Nephron progenitor cell (in vitro differentiated cells): ENCODE measurements around the gene TUBB4B.

Experiments used
- DNase-seq: peaks from one replicate; pipeline ENCODE4 v3.0.0; 2021
- H3K27ac Mint-ChIP-seq: 2 replicates; pipeline ENCODE4 v1.8.0; 2021; ENCODE audit warnings: mild to moderate bottlenecking, moderate library complexity, mixed read lengths
- H3K27me3 Mint-ChIP-seq: 2 replicates; pipeline ENCODE4 v1.8.0; 2021; ENCODE audit warnings: mild to moderate bottlenecking, low read depth, mixed read lengths; ENCODE audit not compliant: poor library complexity
- H3K36me3 Mint-ChIP-seq: 2 replicates; pipeline ENCODE4 v1.8.0; 2021; ENCODE audit warnings: low read depth, mixed read lengths
- H3K4me1 Mint-ChIP-seq: 2 replicates; pipeline ENCODE4 v1.8.0; 2021; ENCODE audit warnings: mixed read lengths
- H3K4me3 Mint-ChIP-seq: 2 replicates; pipeline ENCODE4 v1.8.0; 2021; ENCODE audit warnings: mild to moderate bottlenecking, moderate library complexity, mixed read lengths
- H3K9me3 Mint-ChIP-seq: 2 replicates; pipeline ENCODE4 v1.8.0; 2021; ENCODE audit warnings: mild to moderate bottlenecking, moderate library complexity, mixed read lengths
- TF ChIP-seq, protein P1 (sequence below): fragments of 200-600 bp; sonication (generic); IDR thresholded peaks from 2 replicates; pipeline ENCODE4 v1.5.0; 2021; ENCODE audit warnings: antibody characterized with exemption

The TUBB4B gene

DNA sequence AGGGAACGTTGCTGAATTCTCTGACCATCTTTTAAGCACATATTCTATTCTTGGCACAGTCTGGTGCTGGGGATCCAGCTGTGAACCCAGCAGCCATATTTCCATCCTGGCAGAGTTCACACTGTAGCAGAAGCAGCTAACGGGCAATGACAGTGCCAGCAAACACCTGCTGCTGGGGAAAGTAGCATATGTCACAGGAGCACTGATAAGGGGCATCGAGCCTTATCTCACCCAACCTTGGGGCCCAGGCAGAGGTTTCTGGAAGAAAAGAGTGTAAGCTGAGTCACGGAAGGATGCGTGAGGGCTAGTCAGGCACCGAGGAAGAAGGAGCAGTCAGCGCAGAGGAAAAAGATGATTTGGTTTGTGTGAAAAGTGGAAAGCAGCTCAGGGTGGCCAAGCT is 34.5 kb upstream of the TUBB4B start:
- DNase-seq = no peak
- Mint-ChIP-seq H3K9me3 (no peaks in the 10 kb centered on the region), H3K27me3 (no peaks in the 10 kb centered on the region), H3K4me3 (peak overlapping the region; percentile 96), H3K36me3 (peaks cover 10% of the 10 kb centered on the region), H3K4me1 (peaks cover 46% of the 10 kb centered on the region), H3K27ac (peak overlapping the region; percentile 76)
- TF ChIP-seq, protein P1, sequence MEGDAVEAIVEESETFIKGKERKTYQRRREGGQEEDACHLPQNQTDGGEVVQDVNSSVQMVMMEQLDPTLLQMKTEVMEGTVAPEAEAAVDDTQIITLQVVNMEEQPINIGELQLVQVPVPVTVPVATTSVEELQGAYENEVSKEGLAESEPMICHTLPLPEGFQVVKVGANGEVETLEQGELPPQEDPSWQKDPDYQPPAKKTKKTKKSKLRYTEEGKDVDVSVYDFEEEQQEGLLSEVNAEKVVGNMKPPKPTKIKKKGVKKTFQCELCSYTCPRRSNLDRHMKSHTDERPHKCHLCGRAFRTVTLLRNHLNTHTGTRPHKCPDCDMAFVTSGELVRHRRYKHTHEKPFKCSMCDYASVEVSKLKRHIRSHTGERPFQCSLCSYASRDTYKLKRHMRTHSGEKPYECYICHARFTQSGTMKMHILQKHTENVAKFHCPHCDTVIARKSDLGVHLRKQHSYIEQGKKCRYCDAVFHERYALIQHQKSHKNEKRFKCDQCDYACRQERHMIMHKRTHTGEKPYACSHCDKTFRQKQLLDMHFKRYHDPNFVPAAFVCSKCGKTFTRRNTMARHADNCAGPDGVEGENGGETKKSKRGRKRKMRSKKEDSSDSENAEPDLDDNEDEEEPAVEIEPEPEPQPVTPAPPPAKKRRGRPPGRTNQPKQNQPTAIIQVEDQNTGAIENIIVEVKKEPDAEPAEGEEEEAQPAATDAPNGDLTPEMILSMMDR = no peak

DNA sequence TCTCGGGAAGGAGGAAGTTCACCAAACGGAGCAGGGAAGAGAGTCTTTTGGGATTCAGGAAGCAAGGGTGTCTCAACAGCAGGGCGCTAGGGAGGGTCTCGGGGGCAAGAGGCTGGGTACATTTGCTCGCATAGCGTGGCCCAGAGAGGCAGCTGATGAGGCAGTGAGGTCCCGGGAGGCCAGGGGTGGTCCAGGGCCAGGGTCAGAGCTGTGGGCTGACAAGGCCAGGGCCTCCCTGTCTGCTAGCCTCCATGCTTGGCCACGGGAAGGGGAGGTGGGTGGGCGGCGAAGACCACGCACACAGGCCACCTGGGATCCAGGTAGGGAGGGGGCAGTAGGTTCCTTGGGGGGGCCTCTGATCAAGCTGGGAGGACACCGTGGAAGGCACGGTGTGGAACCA is 29.6 kb upstream of the TUBB4B start:
- peaks cover 14% of the 10 kb centered on the region for H3K36me3 Mint-ChIP-seq
- no peak overlapping the region for H3K27ac Mint-ChIP-seq
- H3K27me3 Mint-ChIP-seq = no peaks in the 10 kb centered on the region
- peaks cover 12% of the 10 kb centered on the region for H3K4me1 Mint-ChIP-seq
- no peak for DNase-seq
- TF ChIP-seq, protein P1 = no peak
- no peak overlapping the region for H3K4me3 Mint-ChIP-seq
- H3K9me3 Mint-ChIP-seq = no peaks in the 10 kb centered on the region

DNA sequence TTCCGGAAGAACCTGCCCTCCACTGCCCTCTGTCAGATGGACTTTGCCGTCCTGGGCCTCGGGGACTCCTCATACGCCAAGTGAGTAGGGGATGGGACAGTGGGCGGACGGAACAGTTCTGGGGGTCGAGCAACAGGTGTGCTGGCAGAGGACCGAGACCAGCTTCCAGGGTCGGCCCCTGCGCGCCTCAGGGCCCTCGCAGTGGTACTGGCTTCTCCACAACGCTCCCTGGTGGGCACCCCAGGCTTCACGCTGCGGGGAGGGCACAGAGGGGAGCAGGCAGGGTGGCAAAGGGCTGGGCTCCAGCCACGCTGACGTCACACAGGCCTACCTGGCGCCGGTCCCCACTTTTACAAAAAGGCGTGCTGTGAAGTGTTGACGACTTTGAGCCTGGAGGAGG is 28.6 kb upstream of the TUBB4B start:
- TF ChIP-seq, protein P1 = no peak
- peaks cover 8% of the 10 kb centered on the region for H3K36me3 Mint-ChIP-seq
- H3K9me3 Mint-ChIP-seq = no peaks in the 10 kb centered on the region
- H3K27ac Mint-ChIP-seq = no peak overlapping the region
- H3K27me3 Mint-ChIP-seq = no peaks in the 10 kb centered on the region
- H3K4me1 Mint-ChIP-seq = peaks cover 7% of the 10 kb centered on the region
- no peak overlapping the region for H3K4me3 Mint-ChIP-seq
- no peak for DNase-seq

DNA sequence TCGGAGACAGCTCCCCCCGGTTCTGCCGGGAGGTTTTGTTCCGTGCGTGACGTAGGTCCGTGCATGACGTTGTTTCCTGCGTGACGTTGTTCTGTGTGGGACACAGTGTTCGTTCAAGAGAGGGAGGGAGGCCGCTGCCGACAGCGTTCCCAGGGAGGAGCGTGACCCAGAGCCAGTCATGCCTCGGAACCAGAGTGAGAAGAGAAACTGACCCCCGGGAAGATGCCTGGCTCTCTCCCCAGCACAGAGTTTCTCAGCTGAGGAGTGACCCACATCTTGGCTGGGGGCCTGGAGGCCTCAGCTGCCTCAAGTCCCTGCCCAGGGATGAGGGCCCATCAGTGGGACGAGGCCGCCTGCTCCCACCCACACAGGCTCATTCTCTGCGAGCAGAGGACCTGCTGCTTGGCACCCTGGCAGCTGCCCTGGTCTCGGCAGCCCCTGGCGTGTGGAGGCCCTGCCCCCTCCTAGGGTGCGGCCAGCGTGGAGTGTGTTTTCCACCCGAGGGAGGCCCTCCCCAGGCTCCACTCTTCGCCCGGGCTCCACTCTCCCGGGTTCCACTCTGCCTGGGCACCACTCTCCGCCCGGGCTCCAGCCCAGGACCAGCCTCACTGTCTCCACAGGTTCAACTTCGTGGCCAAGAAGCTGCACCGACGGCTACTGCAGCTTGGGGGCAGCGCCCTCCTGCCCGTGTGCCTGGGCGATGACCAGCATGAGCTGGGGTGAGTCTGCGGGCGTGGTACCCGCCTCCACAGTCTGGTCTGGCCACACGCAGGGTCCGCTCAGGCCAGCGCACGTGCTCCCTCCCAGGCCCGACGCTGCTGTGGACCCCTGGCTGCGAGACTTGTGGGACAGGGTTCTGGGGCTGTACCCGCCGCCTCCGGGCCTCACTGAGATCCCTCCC is 27.7 kb upstream of the TUBB4B start:
- Mint-ChIP-seq H3K27ac (peak overlapping the region; percentile 46), H3K4me1 (peaks cover 5% of the 10 kb centered on the region), H3K27me3 (no peaks in the 10 kb centered on the region), H3K9me3 (no peaks in the 10 kb centered on the region), H3K36me3 (peaks cover 4% of the 10 kb centered on the region), H3K4me3 (no peak overlapping the region)
- TF ChIP-seq, protein P1 = no peak
- DNase-seq = no peak

DNA sequence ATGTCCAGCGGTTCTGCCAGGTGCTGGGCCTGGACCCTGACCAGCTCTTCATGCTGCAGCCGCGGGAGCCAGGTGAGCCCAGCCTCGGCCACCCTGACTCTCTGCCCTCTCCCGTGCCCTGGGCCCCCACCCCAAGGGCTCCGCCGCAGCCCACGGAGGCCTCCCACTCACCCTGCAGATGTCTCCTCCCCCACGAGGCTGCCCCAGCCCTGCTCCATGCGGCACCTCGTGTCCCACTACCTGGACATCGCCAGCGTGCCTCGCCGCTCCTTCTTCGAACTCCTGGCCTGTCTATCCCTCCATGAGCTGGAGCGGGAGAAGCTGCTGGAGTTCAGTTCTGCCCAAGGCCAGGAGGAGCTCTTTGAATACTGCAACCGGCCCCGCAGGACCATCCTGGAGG is 26.5 kb upstream of the TUBB4B start:
- no peak for DNase-seq
- TF ChIP-seq, protein P1 = no peak
- Mint-ChIP-seq H3K27ac (no peak overlapping the region), H3K36me3 (peaks cover 4% of the 10 kb centered on the region), H3K9me3 (no peaks in the 10 kb centered on the region), H3K4me1 (peaks cover 9% of the 10 kb centered on the region), H3K4me3 (no peak overlapping the region), H3K27me3 (no peaks in the 10 kb centered on the region)
